NOMO-1 treated with dmso at 0.1 percent for 144 hours (cell line): ENCODE measurements around the gene PSME1.

ENCODE experiments used
- DNase-seq: peaks from one replicate; lab custom pipeline; 2025; ENCODE audit not compliant: unreplicated experiment; lab: John Stamatoyannopoulos, UW

Gene PSME1

GRCh38 chr14:24127673-24128072 lies 8.3 kb upstream of the PSME1 start:
- no peak for DNase-seq

GRCh38 chr14:24129410-24129998 lies 6.5 kb upstream of the PSME1 start:
- DNase-seq: no peak

- peak; percentile 19 for DNase-seq
These were observed 5.6 kb upstream of the PSME1 start, which contains the start of gene FITM1 for GRCh38 chr14:24130380-24130716. Gene FITM1 (plus strand): TSS chr14:24130659. CDS start chr14:24131564, 905 bp downstream.

DNA sequence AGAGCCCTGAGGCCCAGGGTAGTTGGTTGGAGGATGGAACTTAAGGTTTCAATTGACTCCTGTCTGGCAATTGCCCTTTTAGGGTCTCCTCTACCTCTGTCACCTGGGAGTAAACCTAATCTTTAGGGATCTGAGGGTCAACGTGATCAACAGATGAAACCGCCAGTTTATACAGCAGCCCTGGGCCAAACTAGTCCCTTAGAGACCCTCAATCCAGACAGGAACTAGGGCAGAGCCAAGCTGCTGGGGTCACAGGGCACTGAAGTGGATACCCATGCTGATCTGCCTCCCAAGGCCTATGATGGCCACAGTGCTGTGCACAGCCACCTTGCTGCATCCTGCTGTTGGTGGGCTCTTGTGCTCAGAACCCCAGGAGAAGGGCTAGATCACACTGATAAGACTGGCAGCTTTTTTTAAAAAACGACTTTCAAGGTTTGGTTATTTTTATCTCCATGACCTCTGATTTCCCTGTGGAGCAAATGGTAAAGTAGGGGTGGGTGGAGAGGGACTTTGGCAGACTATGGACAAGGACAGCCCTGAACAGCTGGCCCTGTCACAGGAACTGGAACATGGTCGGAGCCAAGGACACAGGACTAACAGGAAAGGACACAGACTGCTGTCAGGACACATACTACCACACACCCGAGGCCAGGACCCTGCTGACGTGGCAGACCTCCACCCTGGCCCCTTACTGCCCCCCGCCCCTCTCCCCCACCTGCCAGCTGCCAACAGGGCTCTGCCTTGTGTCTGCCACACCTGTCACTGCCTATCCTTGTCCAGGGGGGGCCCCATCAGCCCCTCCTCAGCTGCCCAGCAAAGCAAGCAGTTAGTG lies 5.1 kb upstream of the PSME1 start:
- no peak for DNase-seq

DNA sequence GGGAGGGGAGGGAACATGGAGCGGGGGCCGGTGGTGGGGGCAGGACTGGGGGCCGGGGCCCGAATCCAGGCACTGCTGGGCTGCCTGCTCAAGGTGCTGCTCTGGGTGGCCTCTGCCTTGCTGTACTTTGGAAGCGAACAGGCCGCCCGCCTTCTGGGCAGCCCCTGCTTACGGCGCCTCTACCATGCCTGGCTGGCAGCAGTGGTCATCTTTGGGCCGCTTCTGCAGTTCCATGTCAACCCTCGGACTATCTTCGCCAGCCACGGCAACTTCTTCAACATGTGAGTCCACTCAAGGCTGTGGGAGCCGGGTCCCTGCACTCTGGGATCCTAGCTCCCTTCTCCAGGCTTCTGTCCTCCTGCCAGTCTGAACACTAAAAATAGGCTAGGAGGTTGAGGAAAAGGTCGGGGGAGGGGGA lies 4.4 kb upstream of the PSME1 start:
- no peak for DNase-seq

GRCh38 chr14:24132061-24132685 lies 3.8 kb upstream of the PSME1 start:
- DNase-seq: no peak

- DNase-seq: no peak
These were observed 3.0 kb upstream of the PSME1 start for GRCh38 chr14:24132976-24133375.

DNA sequence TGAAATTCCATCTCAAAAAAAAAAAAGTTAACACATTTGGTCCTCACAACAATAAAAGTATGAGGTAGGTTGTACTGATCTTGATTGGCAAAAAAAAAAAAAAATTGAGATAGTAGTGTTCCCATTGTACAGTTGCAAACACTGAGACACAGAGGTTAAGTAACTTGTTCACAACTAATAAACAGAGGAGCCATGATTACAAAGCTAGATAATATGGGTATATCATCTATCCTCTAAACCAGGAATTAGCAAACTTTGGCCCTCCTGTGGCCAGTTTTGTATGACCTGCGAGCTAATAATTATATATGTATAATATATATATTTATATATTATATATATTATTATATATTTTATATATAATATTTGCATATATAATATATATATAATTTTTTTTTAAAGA lies 2.3 kb upstream of the PSME1 start:
- no peak for DNase-seq

DNA sequence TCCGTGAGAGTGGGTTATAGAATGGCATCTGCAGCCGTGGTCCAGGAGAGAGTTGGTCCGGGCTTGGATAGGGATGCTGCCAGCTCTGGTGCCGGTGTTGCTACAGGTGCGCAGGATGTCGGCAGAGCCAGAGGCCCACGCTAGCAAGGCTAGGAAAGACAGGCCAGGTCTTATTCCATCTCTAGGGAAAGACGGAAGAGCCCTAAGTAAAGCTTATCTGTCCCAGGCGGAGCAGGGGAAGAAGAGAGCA lies 485 bp upstream of the PSME1 start:
- no peak for DNase-seq

DNA sequence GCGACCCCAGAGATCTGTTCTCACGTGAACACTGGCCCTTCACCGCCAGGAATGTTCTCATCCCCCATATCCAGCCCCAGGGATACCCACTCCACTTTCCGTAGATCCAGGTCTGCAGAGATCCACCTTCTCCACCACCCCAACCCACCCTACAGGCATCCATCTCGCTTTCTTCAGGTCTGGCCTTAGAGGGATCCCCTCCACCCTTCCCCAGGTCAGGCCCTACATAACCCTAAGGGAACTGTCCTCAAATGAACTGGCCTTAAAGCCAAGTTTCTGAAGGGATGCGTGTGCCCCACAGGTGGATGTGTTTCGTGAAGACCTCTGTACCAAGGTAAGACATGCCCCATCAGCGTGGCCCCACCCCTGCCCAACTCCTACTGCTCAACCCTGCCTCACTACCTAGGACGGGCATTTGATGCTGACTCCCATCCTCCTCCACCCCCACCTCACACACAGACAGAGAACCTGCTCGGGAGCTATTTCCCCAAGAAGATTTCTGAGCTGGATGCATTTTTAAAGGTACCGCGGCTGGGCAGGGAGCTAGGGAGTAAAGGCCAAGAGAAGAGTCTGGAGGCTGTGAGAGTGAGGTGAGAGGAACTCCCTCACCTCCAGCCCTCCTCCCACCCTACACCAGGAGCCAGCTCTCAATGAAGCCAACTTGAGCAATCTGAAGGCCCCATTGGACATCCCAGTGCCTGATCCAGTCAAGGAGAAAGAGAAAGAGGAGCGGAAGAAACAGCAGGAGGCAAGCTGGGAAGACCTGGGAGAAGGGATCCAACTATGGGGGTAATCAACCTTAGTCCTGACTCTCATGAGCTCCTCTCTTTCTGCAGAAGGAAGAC lies 912 bp downstream of the PSME1 start:
- DNase-seq: no peak

- no peak for DNase-seq
These were observed 1.8 kb downstream of the PSME1 start for GRCh38 chr14:24137529-24138395.

DNA sequence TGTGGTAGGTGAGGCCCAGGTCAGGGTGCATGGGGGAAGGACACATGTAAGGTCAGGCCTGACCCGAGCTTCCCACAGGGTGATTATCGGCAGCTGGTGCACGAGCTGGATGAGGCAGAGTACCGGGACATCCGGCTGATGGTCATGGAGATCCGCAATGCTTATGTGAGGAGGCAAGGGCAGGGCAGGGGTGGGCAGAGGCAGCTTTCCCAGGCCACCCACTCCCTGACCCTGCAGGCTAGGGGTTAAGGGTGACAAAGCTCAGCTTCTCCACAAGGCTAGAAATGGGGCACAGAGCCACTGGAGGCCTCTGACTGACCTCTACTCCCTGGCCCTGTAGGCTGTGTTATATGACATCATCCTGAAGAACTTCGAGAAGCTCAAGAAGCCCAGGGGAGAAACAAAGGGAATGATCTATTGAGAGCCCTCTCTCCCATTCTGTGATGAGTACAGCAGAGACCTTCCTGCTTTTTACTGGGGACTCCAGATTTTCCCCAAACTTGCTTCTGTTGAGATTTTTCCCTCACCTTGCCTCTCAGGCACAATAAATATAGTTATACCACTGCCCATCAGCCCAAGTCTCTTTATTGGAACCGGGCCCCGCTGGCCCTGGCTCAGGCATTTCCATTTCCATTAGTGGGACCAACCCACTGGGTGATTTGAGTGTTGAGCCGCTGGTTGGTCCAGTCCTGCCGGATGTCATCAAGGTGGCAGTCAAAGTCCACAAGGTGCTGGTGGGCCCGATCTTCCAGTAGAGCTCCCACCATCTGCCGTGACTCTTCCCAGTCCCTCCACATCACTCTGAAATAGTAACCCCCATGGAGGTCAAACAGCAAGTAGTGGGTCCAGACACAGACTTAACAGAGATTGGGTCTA lies 2.6 kb downstream of the PSME1 start:
- no peak for DNase-seq

DNA sequence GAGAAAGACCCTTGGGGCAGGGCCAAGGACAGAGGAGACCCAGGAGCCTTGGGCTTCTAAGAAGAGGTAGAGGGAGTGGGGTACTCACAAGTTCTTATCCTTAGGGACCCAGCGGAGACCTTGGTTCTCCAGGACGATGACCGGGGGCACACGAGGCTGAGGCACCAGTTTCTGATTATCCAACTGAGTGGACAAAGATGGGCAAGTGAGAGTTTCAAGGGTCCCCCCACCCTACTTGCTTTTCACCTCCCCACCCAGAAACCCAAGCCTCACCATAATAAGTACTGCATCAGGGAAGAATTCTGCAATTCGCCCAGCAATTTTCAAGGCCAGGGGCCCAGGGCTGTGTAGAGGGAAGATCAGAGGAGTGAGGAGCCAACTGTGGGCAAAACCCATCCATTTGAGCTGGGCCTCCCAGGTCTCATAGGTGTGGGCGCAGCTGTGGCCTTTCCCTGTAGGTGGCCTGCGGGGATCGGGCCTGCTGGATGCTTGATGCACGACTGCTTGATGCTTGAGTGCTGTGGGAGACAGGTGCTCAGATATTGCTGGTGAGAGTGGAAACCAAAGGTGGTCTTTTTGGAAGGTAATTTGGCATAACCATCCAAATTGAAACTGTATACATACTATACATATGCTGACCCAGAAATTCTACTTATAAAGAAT lies 3.4 kb downstream of the PSME1 start:
- no peak for DNase-seq

GRCh38 chr14:24141097-24141880 lies 5.3 kb downstream of the PSME1 start, which contains the start of gene EMC9:
Gene EMC9 (minus strand): TSS chr14:24141591. CDS start chr14:24141304, 287 bp downstream.
- peak; percentile 98 for DNase-seq

DNA sequence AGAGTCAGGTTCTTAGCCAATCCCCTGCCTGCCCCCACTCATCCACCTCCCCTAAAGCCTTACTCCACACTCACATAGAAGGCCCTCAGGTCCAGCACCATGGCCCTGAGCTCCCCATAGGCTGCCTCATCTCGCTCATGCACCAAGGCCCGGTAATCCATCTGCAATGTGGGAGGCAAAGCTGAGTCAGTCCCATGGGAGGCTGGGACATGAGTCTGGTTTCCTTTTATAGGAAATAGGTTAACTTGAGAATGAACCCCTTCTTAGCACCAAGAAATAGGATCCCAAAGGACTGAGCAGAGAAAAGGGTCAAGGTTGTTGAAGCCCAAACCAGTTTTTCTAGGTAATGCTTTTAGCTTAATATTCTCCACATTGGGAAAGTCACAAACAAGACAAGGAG lies 7.5 kb downstream of the PSME1 start:
- no peak for DNase-seq

GRCh38 chr14:24144451-24144850 lies 8.5 kb downstream of the PSME1 start:
- DNase-seq: no peak

DNA sequence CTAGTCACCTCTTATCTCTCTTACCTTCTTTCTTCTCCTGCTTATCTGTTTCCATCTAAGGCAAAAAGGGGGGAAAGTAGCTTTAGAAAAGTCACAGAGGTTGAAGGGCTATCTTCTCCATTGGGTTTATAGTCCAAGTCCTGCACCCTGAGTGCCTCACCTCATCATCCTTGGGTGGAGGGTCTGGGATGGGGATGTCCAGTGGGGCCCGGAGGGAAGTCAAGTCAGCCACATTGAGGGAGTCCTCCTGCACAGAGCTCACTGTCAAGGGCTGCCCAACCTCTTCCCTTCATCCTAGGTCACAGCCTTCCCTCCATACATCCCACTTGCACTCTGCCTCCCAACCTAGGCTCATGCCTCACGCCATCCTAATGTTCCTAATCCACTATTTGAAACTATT lies 9.2 kb downstream of the PSME1 start:
- no peak for DNase-seq

DNA sequence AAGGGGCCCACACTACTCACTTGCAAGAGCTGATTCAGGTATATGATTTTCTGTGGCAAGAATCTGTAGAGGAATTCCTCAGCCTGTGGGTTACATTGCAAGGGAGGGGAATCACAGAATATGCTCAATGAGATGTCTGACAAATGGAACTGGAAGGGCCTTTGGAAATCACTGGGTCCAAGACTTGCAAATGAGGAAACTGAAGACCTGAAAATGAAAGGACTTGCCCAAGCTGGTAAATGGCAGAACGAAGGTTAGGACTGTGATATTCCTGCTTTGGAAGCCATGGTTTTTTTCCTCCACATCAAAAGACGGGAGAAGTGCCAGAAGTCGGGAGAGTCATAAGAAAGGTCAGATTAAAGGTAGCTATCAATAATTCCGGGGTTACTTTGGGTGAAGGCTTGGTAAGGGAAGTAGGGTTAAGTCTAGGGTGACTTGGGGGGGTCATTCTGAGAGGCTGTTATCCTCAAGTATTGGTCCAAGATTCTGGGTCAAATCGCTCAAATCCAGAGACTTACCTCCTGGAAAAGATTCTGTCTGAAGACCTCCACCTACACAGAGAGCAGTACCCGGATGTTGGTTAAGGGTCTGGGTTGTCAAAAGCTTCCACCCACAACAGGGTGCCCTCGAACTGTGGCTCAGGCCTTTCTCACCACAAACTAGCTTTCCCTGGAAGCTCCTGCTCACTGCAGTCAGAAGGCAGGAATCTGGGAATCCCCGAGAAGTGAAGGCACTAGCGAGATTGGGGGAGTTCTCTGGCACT lies 9.9 kb downstream of the PSME1 start:
- peak; percentile 23 for DNase-seq
